Kidney tubule cell (primary cell): Measurements from ENCODE around the gene POLR3E.
A peak's percentile ranks its signal among the peaks of the same experiment; 100 is the strongest.

Source experiments
- DNase-seq: peaks from one replicate; pipeline ENCODE4 v3.0.0-alpha.2; 2018; ENCODE audit warnings: low spot score

Gene POLR3E

GRCh38 chr16:22317001-22317530, 19.9 kb downstream of the POLR3E start:
- DNase-seq: no peak

- no peak for DNase-seq
Observed at GRCh38 chr16:22317625-22318024, 20.4 kb downstream of the POLR3E start.

GRCh38 chr16:22318690-22319358, 21.6 kb downstream of the POLR3E start:
- DNase-seq: peak; percentile 51

- no peak for DNase-seq
Observed at GRCh38 chr16:22320572-22321339, 23.5 kb downstream of the POLR3E start.

- peak; percentile 83 for DNase-seq
Observed at GRCh38 chr16:22321340-22322001, 24.3 kb downstream of the POLR3E start.

GRCh38 chr16:22322021-22322471, 24.8 kb downstream of the POLR3E start:
- no peak for DNase-seq

GRCh38 chr16:22322741-22323140, 25.5 kb downstream of the POLR3E start:
- DNase-seq: no peak

GRCh38 chr16:22323173-22323958, 26.2 kb downstream of the POLR3E start:
- DNase-seq: no peak

GRCh38 chr16:22323959-22324786, 27.0 kb downstream of the POLR3E start:
- DNase-seq: no peak

- no peak for DNase-seq
Observed at GRCh38 chr16:22324787-22325597, 27.8 kb downstream of the POLR3E start.

- no peak for DNase-seq
Observed at GRCh38 chr16:22325598-22326368, 28.6 kb downstream of the POLR3E start.

GRCh38 chr16:22326369-22326652, 29.1 kb downstream of the POLR3E start:
- DNase-seq: no peak

- DNase-seq: no peak
Observed at GRCh38 chr16:22326771-22327445, 29.7 kb downstream of the POLR3E start.

GRCh38 chr16:22327446-22327775, 30.2 kb downstream of the POLR3E start:
- DNase-seq: no peak

GRCh38 chr16:22328081-22328725, 31.0 kb downstream of the POLR3E start:
- DNase-seq: no peak

- DNase-seq: no peak
Observed at GRCh38 chr16:22329199-22329695, 32.0 kb downstream of the POLR3E start.

GRCh38 chr16:22330326-22330725, 33.1 kb downstream of the POLR3E start:
- DNase-seq: no peak

GRCh38 chr16:22333457-22333994, 36.3 kb downstream of the POLR3E start:
- no peak for DNase-seq
